AG04450 (cell line): ENCODE measurements around the gene RIF1. TPM values are rescaled to one million over a fixed set of nuclear protein-coding genes. Genes with fewer than 3 reads are reported as not detected.

ENCODE experiments used
- CTCF ChIA-PET: fragments of 300-600, 350-600 bp; formaldehyde crosslinking; extraction: SDS; loops from one replicate; lab custom pipeline; 2022; ENCODE audit warnings: antibody characterized with exemption, inconsistent platforms; lab: Charles Lee
- POLR2A ChIA-PET: fragments of 350-600 bp; formaldehyde crosslinking; extraction: SDS; loops from one replicate; lab custom pipeline; 2021; ENCODE audit warnings: antibody characterized with exemption, inconsistent platforms; lab: Yijun Ruan, JAX
- DNase-seq: peaks from one replicate; pipeline ENCODE4 v3.0.0-alpha.2; 2011; ENCODE audit warnings: low read depth, low spot score
- H3K27ac ChIP-seq: one replicate; pipeline ENCODE4 v1.5.1; 2012; ENCODE audit warnings: low read depth, low read length, control low read depth
- H3K27me3 ChIP-seq: one replicate; pipeline ENCODE4 v1.6.0; 2012; ENCODE audit warnings: low read length; ENCODE audit not compliant: control insufficient read depth, insufficient read depth
- H3K4me3 ChIP-seq: 2 replicates; pipeline ENCODE4 v1.5.1; 2011; ENCODE audit warnings: mild to moderate bottlenecking, low read depth, low read length, control low read depth
- H3K9me3 ChIP-seq: 2 replicates; pipeline ENCODE4 v1.5.1; 2012; ENCODE audit warnings: low read length; ENCODE audit not compliant: control insufficient read depth, insufficient read depth
- polyA minus RNA-seq: library from RNA; depleted of rRNA, polyadenylated mRNA; stranded (reverse); fragments of >200 nt; gene quantifications from 2 replicates; pipeline ENCODE4 v1.2.3, GENCODE V29; 2011; rRNA and poly(A)+ RNA removed
- polyA plus RNA-seq: library from polyadenylated mRNA; depleted of rRNA; stranded (reverse); fragments of >200 nt; gene quantifications from 2 replicates; pipeline ENCODE4 v1.2.3, GENCODE V29; 2011; rRNA removed
- TF ChIP-seq, protein P1 (sequence below): IDR thresholded peaks from 2 replicates; pipeline ENCODE4 v1.5.1; 2011; ENCODE audit warnings: low read depth, low read length, control low read depth, inconsistent platforms

Gene RIF1, protein sequence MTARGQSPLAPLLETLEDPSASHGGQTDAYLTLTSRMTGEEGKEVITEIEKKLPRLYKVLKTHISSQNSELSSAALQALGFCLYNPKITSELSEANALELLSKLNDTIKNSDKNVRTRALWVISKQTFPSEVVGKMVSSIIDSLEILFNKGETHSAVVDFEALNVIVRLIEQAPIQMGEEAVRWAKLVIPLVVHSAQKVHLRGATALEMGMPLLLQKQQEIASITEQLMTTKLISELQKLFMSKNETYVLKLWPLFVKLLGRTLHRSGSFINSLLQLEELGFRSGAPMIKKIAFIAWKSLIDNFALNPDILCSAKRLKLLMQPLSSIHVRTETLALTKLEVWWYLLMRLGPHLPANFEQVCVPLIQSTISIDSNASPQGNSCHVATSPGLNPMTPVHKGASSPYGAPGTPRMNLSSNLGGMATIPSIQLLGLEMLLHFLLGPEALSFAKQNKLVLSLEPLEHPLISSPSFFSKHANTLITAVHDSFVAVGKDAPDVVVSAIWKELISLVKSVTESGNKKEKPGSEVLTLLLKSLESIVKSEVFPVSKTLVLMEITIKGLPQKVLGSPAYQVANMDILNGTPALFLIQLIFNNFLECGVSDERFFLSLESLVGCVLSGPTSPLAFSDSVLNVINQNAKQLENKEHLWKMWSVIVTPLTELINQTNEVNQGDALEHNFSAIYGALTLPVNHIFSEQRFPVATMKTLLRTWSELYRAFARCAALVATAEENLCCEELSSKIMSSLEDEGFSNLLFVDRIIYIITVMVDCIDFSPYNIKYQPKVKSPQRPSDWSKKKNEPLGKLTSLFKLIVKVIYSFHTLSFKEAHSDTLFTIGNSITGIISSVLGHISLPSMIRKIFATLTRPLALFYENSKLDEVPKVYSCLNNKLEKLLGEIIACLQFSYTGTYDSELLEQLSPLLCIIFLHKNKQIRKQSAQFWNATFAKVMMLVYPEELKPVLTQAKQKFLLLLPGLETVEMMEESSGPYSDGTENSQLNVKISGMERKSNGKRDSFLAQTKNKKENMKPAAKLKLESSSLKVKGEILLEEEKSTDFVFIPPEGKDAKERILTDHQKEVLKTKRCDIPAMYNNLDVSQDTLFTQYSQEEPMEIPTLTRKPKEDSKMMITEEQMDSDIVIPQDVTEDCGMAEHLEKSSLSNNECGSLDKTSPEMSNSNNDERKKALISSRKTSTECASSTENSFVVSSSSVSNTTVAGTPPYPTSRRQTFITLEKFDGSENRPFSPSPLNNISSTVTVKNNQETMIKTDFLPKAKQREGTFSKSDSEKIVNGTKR (N-terminal part only)
- polyA plus RNA-seq (10.2 and 15.0 TPM in 2 replicates), polyA minus RNA-seq (30.7 and 59.8 TPM in 2 replicates)

DNA sequence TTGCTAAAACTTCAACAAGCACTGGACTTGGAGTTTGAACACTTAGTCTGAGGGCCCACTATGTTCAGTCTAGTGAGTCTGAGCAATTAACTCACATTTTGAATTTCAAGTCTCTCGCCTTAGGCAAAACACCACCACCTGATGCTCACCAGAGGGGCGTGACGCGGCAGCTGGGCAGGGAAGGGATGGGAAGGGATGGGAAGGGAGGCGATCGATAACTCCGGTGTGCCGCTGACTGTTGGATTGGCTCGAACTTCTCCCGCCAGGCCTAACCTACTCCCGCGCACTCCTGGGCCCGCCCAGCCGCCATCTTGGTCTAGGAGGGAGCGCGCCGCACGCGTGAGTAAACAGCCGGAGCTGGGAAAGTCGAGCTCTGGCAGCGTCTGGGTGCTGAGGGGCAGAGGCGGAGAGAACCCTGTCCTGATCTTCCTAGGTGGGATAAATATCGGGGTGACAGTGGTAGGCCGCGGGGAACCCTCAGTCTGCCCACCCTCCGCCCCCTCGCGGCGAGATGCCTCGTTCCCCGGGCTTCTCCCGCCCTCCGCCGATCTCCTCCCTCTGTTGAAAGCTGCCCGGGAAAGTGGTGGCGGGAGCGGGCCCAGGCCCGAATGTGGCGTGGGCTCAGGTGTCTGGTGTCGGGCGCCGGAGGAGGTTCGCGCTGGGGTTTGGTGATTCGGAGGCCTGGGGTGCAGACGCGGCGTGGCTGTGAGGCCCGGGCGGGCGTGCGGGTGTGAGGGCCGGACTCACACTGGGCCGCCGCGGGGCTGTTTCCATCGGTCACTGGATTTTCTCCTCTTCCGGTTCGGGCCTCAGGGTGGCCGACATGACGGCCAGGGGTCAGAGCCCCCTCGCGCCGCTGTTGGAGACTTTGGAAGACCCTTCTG is at the start of gene RIF1:
Gene RIF1 (plus strand): TSS at position 302 of the 884 bp plus-strand sequence. CDS start 522 bp downstream, at position 824.
- TF ChIP-seq, protein P1, sequence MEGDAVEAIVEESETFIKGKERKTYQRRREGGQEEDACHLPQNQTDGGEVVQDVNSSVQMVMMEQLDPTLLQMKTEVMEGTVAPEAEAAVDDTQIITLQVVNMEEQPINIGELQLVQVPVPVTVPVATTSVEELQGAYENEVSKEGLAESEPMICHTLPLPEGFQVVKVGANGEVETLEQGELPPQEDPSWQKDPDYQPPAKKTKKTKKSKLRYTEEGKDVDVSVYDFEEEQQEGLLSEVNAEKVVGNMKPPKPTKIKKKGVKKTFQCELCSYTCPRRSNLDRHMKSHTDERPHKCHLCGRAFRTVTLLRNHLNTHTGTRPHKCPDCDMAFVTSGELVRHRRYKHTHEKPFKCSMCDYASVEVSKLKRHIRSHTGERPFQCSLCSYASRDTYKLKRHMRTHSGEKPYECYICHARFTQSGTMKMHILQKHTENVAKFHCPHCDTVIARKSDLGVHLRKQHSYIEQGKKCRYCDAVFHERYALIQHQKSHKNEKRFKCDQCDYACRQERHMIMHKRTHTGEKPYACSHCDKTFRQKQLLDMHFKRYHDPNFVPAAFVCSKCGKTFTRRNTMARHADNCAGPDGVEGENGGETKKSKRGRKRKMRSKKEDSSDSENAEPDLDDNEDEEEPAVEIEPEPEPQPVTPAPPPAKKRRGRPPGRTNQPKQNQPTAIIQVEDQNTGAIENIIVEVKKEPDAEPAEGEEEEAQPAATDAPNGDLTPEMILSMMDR: peak; percentile 71
- ChIA-PET POLR2A (interaction anchor here (0.6 to 1.1 kb wide), 7 partner anchors 8 to 1265 kb away, joined by 3 to 8 read pairs (median 6); partner anchors contain the start of gene NMI), CTCF (interaction anchor here (0.6 to 1.2 kb wide), 15 partner anchors 9 to 159 kb away, joined by 3 to 11 read pairs (median 4); no protein-coding TSS in a partner anchor)
- H3K4me3 ChIP-seq: peak within 1 kb of the TSS; percentile 96
- no peaks in the 10 kb centered on the region for H3K27me3 ChIP-seq
- H3K9me3 ChIP-seq: no peaks in the 10 kb centered on the region; the same call in 1 of the 2 replicates
- peak; percentile 73 for DNase-seq
- peak within 1 kb of the TSS; percentile 90 for H3K27ac ChIP-seq

DNA sequence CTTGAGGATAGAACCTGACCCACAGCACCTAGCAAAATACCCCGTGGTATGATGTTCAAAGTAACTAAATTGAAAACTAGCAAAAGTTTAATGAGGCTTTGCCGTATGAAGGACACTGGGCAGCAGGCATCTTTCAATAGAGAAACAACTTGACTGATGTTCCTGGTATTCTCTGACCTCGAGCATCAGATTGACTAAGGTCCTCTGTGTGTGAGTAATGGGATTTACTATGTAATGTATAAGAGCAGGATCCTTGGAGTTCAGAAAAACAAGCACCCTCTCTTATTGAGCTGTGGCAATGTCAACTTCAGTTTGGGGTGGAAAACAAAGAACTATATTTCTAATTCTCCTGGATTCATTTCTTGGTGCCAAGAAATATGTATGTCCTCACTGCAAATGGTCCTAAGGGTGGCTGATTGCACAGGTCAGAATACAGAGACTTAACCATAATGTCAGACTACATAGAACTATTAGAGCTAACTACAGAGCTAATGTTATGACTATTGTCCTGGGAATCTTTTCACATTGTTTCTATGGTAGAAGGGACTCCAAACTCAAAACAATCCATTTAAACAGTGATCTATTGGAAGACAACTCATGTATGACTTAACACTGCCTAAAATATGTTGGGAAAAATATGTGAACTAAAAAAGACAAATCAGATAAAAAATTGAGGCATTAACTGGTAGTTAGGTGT is 47.9 kb upstream of the RIF1 start:
- no peak for DNase-seq
- POLR2A ChIA-PET: interaction anchor here (0.6 kb wide), 1 partner anchor 25 kb away, joined by 3 read pairs; no protein-coding TSS in a partner anchor
- no peak overlapping the region for H3K27ac ChIP-seq
- TF ChIP-seq, protein P1: no peak
- no peaks in the 10 kb centered on the region for H3K9me3 ChIP-seq
- CTCF ChIA-PET: interaction anchor here (0.6 kb wide), 1 partner anchor 47 kb away, joined by 3 read pairs; no protein-coding TSS in a partner anchor
- H3K27me3 ChIP-seq: no peaks in the 10 kb centered on the region
- no peak overlapping the region for H3K4me3 ChIP-seq

DNA sequence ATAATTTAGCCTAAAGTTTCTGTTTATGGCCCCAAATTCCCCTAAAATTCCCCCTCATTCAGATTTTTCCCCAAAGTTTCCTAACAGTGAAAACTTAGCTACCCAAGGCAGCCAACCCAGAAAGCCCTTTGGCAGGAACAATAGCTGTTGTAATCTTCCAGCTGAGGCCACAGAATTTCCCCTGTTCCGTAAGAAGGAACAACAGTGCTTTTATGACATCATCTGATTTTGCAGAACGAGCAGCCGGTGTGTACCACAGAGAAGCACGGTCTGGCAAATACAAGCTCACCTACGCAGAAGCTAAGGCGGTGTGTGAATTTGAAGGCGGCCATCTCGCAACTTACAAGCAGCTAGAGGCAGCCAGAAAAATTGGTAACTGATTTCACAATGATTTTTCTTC is 46.0 kb upstream of the RIF1 start:
- no peak overlapping the region for H3K4me3 ChIP-seq
- H3K9me3 ChIP-seq: no peaks in the 10 kb centered on the region
- CTCF ChIA-PET: no interaction called here
- POLR2A ChIA-PET: no interaction called here
- no peak overlapping the region for H3K27ac ChIP-seq
- DNase-seq: no peak
- H3K27me3 ChIP-seq: no peaks in the 10 kb centered on the region
- TF ChIP-seq, protein P1: no peak
